SK-N-SH (cell line): Measurements from ENCODE around the gene TOGARAM2. TPM values are rescaled to one million over a fixed set of nuclear protein-coding genes. Genes with fewer than 3 reads are reported as not detected.

Source experiments
- CTCF ChIA-PET: fragments of 300-600, 350-600 bp; formaldehyde crosslinking; extraction: SDS; loops from one replicate; lab custom pipeline; 2021; lab: Yijun Ruan, JAX
- POLR2A ChIA-PET: fragments of 350-600 bp; sonication (Branson Sonifier 250); formaldehyde crosslinking; extraction: SDS; loops from one replicate; lab custom pipeline; 2020; ENCODE audit warnings: antibody characterized with exemption, inconsistent platforms; lab: Yijun Ruan, JAX
- DNase-seq: peaks from one replicate; pipeline ENCODE4 v3.0.0; 2012
- H2AFZ ChIP-seq: fragments of 200-600 bp; sonication (generic); 2 replicates; pipeline ENCODE4 v1.8.1; 2016; ENCODE audit warnings: antibody characterized with exemption, mild to moderate bottlenecking, low read depth
- H3F3A ChIP-seq: fragments of 200-600 bp; sonication (generic); replicated peaks from 2 replicates; pipeline ENCODE3; 2016; ENCODE audit warnings: antibody characterized with exemption, mild to moderate bottlenecking; ENCODE audit not compliant: insufficient read depth
- H3K27ac ChIP-seq, 2 experiments: fragments of 200-500 bp in 1 of 2; fragments of 200-600 bp in 1 of 2; sonication (Bioruptor generic) in 1 of 2; sonication (generic), shearing (Covaris generic) in 1 of 2; 2 replicates each; pipeline versions ENCODE4 v1.5.1 to v1.6.1; 2014 to 2016; ENCODE audit warnings: low read depth in 2 of 2, inconsistent platforms in 1 of 2, low read length in 1 of 2, mild to moderate bottlenecking in 1 of 2, mixed read lengths in 1 of 2
- H3K27me3 ChIP-seq: fragments of 200-600 bp; sonication (generic), shearing (Covaris generic); 2 replicates; pipeline ENCODE4 v1.6.1; 2016; ENCODE audit warnings: mixed run types; ENCODE audit not compliant: insufficient read depth
- H3K36me3 ChIP-seq, 2 experiments: fragments of 200-500 bp in 1 of 2; fragments of 200-600 bp in 1 of 2; sonication (Bioruptor generic) in 1 of 2; sonication (generic) in 1 of 2; replicated peaks in 1 of 2; 2 replicates each; pipeline versions ENCODE3 to v1.5.1; 2014 to 2016; ENCODE audit warnings: low read length in 1 of 2, mild to moderate bottlenecking in 1 of 2; ENCODE audit not compliant: insufficient read depth in 2 of 2, control insufficient read depth in 1 of 2
- H3K4me1 ChIP-seq, 2 experiments: fragments of 200-500 bp in 1 of 2; fragments of 200-600 bp in 1 of 2; sonication (Bioruptor generic) in 1 of 2; sonication (generic), shearing (Covaris generic) in 1 of 2; 2 replicates each; pipeline versions ENCODE4 v1.5.1 to v1.6.1; 2014 to 2016; ENCODE audit warnings: low read depth in 1 of 2, low read length in 1 of 2, mixed run types in 1 of 2; ENCODE audit not compliant: insufficient read depth in 2 of 2, control insufficient read depth in 1 of 2
- H3K4me2 ChIP-seq: fragments of 200-600 bp; sonication (generic), shearing (Covaris generic); 2 replicates; pipeline ENCODE4 v1.6.1; 2017; ENCODE audit warnings: mixed run types
- H3K4me3 ChIP-seq, 2 experiments: fragments of 200-500 bp in 1 of 2; fragments of 200-600 bp in 1 of 2; sonication (Bioruptor generic) in 1 of 2; sonication (generic), shearing (Covaris generic) in 1 of 2; 2 replicates each; pipeline versions ENCODE4 v1.5.1 to v1.8.1; 2014 to 2016; ENCODE audit warnings: low read depth in 2 of 2, inconsistent platforms in 1 of 2, low read length in 1 of 2, mild to moderate bottlenecking in 1 of 2, mixed read lengths in 1 of 2, moderate library complexity in 1 of 2
- H3K79me2 ChIP-seq: fragments of 200-600 bp; sonication (generic); 2 replicates; pipeline ENCODE4 v1.8.1; 2017; ENCODE audit warnings: mild to moderate bottlenecking; ENCODE audit not compliant: insufficient read depth
- H3K9ac ChIP-seq: fragments of 200-600 bp; sonication (generic); 2 replicates; pipeline ENCODE4 v1.6.1; 2017; ENCODE audit warnings: mixed run types
- H3K9me2 ChIP-seq: fragments of 200-600 bp; sonication (generic); 2 replicates; pipeline ENCODE4 v1.6.1; 2017; ENCODE audit warnings: mixed run types
- H3K9me3 ChIP-seq: fragments of 200-600 bp; sonication (generic); 2 replicates; pipeline ENCODE4 v1.6.1; 2017; ENCODE audit warnings: mixed run types, mild to moderate bottlenecking, moderate library complexity
- H4K20me1 ChIP-seq: fragments of 200-600 bp; sonication (generic); 2 replicates; pipeline ENCODE4 v1.6.1; 2017; ENCODE audit warnings: mild to moderate bottlenecking, mixed run types; ENCODE audit not compliant: insufficient read depth
- CTCF ChIP-seq: fragments of 200-600 bp; sonication (generic); IDR thresholded peaks from 2 replicates; pipeline ENCODE4 v1.6.1; 2017; ENCODE audit warnings: antibody characterized with exemption, mild to moderate bottlenecking, moderate library complexity
- ELF1 ChIP-seq: IDR thresholded peaks from 2 replicates; pipeline ENCODE4 v1.4.0; 2012
- EP300 ChIP-seq, 2 experiments: IDR thresholded peaks; 2 replicates each; pipeline versions ENCODE4 v1.4.0 to v1.6.1; 2012; ENCODE audit warnings: borderline replicate concordance in 1 of 2, low read depth in 1 of 2, low read length in 1 of 2
- FOSL2 ChIP-seq: IDR thresholded peaks from 2 replicates; pipeline ENCODE4 v1.4.0; 2012; ENCODE audit warnings: low read depth, mild to moderate bottlenecking, moderate library complexity, borderline replicate concordance
- GABPA ChIP-seq: IDR thresholded peaks from 2 replicates; pipeline ENCODE4 v1.4.0; 2012; ENCODE audit warnings: low read depth, mild to moderate bottlenecking
- JUND ChIP-seq: IDR thresholded peaks from 2 replicates; pipeline ENCODE4 v1.4.0; 2012
- MXI1 ChIP-seq: IDR thresholded peaks from 2 replicates; pipeline ENCODE4 v1.6.1; 2012; ENCODE audit warnings: mild to moderate bottlenecking, low read depth, low read length, improper control_type of control experiment
- NFIC ChIP-seq: IDR thresholded peaks from 2 replicates; pipeline ENCODE4 v1.4.0; 2012; ENCODE audit warnings: borderline replicate concordance
- NRF1 ChIP-seq: IDR thresholded peaks from 2 replicates; pipeline ENCODE4 v1.6.1; 2012; ENCODE audit warnings: low read depth, mild to moderate bottlenecking, low read length
- PBX3 ChIP-seq: IDR thresholded peaks from 2 replicates; pipeline ENCODE4; 2012
- POLR2AphosphoS5 ChIP-seq: IDR thresholded peaks from 2 replicates; pipeline ENCODE4 v1.6.1; 2012; ENCODE audit warnings: low read depth, low read length
- RAD21 ChIP-seq: IDR thresholded peaks from 2 replicates; pipeline ENCODE4 v1.6.1; 2012; ENCODE audit warnings: mild to moderate bottlenecking, low read length
- REST ChIP-seq: IDR thresholded peaks from 2 replicates; pipeline ENCODE4 v1.6.1; 2012; ENCODE audit warnings: mild to moderate bottlenecking, low read depth, low read length, moderate library complexity
- RFX5 ChIP-seq: IDR thresholded peaks from 2 replicates; pipeline ENCODE4 v1.6.1; 2012; ENCODE audit warnings: mild to moderate bottlenecking, improper control_type of control experiment, low read length
- RXRA ChIP-seq: IDR thresholded peaks from 2 replicates; pipeline ENCODE4 v1.4.0; 2012; ENCODE audit warnings: low read depth, mild to moderate bottlenecking, borderline replicate concordance
- SMC3 ChIP-seq: IDR thresholded peaks from 2 replicates; pipeline ENCODE4 v1.6.1; 2012; ENCODE audit warnings: low read depth, low read length, improper control_type of control experiment
- USF2 ChIP-seq: fragments of 150-350 bp; IDR thresholded peaks from 2 replicates; pipeline ENCODE4 v1.6.1; 2017; ENCODE audit warnings: antibody characterized with exemption, low read length, low read depth, borderline replicate concordance
- ZBTB33 ChIP-seq: IDR thresholded peaks from 2 replicates; pipeline ENCODE4 v1.4.0; 2012; ENCODE audit warnings: low read depth, borderline replicate concordance
- WGBS: methylation state at CpG from one replicate; pipeline ENCODE4 v1.1.6; 2017; ENCODE audit warnings: low lambda C conversion rate; 5-methylcytosine and 5-hydroxymethylcytosine counted together
- polyA plus RNA-seq, 3 experiments: library from polyadenylated mRNA; depleted of rRNA; stranded (reverse); fragments of >200 nt; gene quantifications; 2 replicates each; pipeline ENCODE4 v1.2.3, GENCODE V29; 2012

The TOGARAM2 gene
- polyA plus RNA-seq, 1 of the 3 experiments (the other 2 are of a cell fraction): 0.69 TPM

- Histone ChIP-seq H3K27ac (no peak overlapping the region), H4K20me1 (no peaks in the 10 kb centered on the region), H3K9me2 (no peaks in the 10 kb centered on the region), H3K36me3 (peaks cover 45 to 49% of the 10 kb centered on the region in 2 experiments), H3K27me3 (no peaks in the 10 kb centered on the region), H3K9me3 (no peaks in the 10 kb centered on the region), H3F3A (peaks cover 28% of the 10 kb centered on the region), H2AFZ (no peak overlapping the region), H3K4me1 (peaks cover 0 to 3% of the 10 kb centered on the region in 2 experiments; a peak in 2 of 4 replicates), H3K79me2 (no peaks in the 10 kb centered on the region), H3K4me3 (no peak overlapping the region), H3K4me2 (no peak overlapping the region), H3K9ac (no peak overlapping the region)
- no peak for TF ChIP-seq RFX5
- no peak for TF ChIP-seq PBX3
- no peak for TF ChIP-seq JUND
- TF ChIP-seq SMC3: no peak
- no peak for TF ChIP-seq REST
- no peak for TF ChIP-seq NRF1
- TF ChIP-seq MXI1: no peak
- TF ChIP-seq EP300 (IDR thresholded peaks at IDR 0.05; ENCODE audit: borderline replicate concordance in 1 of 2, low read depth in 1 of 2, low read length in 1 of 2): no peak
- no peak for TF ChIP-seq FOSL2
- TF ChIP-seq ELF1: no peak
- TF ChIP-seq ZBTB33: no peak
- TF ChIP-seq RAD21: no peak
- no peak for TF ChIP-seq RXRA
- no peak for TF ChIP-seq CTCF
- TF ChIP-seq NFIC: no peak
- no peak; the same call in none of the 2 replicates for TF ChIP-seq POLR2AphosphoS5
- no peak for TF ChIP-seq GABPA
- no peak for TF ChIP-seq USF2
- DNase-seq: no peak
- 89% methylated on average over 11 of the region's 11 CpGs for WGBS
- POLR2A ChIA-PET: no interaction called here
- CTCF ChIA-PET: interaction anchor here (0.7 to 1.8 kb wide), 5 partner anchors 9 to 390 kb away, joined by 3 to 6 read pairs (median 4); no protein-coding TSS in a partner anchor
These were observed 31.3 kb upstream of the TOGARAM2 start for GRCh38 chr2:28949617-28950305.
